Activated CD4-positive, alpha-beta T cell treated with anti-CD3 and anti-CD28 coated beads, Interleukin-2, amount 50 U/mL, for 1 hour (primary cell): Measurements from ENCODE around the gene SLC15A5.

Experiments used
- DNase-seq: peaks from one replicate; pipeline ENCODE4 v3.0.0-alpha.2; 2020

The SLC15A5 gene

GRCh38 chr12:16277585-16277984, at the start of gene SLC15A5:
Gene SLC15A5 (minus strand): TSS chr12:16277685. CDS start chr12:16277685, 0 bp downstream.
- no peak for DNase-seq

GRCh38 chr12:16325426-16325825, 47.9 kb upstream of the SLC15A5 start:
- DNase-seq: no peak

GRCh38 chr12:16324772-16325171, 47.3 kb upstream of the SLC15A5 start:
- no peak for DNase-seq

DNA sequence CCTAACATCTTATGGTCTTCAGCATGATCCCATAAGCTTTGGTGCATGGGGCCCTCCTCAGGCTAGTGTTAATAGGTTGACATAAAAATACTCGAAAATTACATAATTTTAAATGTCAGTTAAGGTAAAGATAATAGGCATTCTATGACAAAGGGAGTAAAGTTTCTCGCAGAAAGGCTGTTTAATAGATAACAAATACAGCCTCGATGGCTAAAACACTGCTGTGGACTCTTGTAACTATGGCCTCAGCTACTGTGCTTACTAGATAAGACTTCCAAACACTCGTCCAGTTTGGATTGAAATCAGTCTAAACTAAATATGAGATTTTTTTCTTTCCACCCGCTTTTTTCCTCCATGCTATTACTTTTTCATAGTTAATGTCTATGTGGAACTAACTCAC, 46.8 kb upstream of the SLC15A5 start:
- no peak for DNase-seq

- DNase-seq: no peak
These were observed 46.2 kb upstream of the SLC15A5 start for GRCh38 chr12:16323638-16324037.

DNA sequence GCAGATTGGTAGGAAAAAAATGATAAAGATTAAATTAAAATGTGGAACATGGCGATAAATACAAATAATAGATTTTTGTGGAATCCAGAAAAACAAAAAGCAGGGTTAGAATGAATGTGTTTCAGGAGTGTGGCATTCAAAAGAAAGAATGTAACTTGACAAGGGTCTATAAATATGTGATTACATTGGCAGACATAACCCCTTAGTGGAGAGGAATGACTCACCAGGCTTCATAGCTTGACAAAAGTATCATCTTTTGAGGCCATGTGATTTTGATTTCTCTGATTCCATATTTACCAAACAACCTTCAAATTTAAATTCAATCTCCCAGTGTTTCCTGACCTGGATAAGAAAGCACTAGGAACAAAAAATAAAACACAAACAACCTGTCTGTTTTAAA, 45.5 kb upstream of the SLC15A5 start:
- no peak for DNase-seq

- no peak for DNase-seq
These were observed 33.4 kb upstream of the SLC15A5 start for GRCh38 chr12:16310934-16311333.

DNA sequence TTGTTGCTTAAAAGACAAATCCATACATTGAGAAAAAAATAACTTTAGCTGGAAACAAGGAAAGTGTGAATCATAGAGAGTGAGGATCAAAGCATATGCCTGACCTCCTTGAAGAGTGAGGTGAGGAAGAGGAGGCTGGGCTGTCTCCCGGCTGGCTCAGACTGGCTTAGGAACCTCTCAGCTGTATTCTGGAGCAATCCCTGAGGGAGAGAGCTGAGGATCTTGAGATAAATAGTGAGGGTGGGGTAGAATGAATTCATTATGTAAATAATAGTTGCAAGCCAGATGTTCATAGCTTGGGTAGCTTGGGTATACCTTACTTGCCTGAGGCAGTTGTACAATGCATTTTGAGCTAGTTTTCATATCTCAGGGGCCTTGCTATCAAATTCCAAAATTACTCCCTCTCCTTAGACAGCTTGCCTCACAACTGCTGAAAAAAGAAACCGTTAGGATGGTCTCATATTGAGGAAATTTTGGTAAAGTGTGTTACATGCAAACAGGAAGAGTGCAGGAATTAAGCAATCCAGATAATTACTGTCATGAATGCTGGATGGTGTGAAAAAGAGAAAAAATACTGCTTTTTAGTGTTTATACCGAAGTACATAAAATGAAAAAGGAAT, 30.5 kb upstream of the SLC15A5 start:
- DNase-seq: no peak

- DNase-seq: no peak
These were observed 26.5 kb upstream of the SLC15A5 start for GRCh38 chr12:16303939-16304338.

DNA sequence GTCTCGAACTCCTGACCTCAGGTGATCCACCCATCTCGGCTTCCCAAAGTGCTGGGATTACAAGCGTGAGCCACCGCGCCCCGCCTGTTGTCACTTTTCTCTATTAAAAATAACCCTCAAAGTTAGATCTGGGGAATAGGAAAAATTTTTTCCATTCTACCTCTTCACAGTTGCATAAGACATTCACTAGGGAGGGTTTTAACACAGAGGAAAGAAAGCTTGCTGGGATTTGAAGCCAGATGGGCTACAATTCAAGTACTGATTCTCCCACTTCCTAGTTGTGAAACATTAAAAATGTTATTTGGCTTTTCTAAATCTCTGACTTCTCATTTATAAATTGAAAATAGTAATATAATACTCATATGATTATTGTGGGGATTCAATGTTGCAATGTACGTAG, 23.3 kb upstream of the SLC15A5 start:
- no peak for DNase-seq

GRCh38 chr12:16300122-16300521, 22.6 kb upstream of the SLC15A5 start:
- no peak for DNase-seq

- no peak for DNase-seq
These were observed 21.9 kb upstream of the SLC15A5 start for GRCh38 chr12:16299403-16299802.

GRCh38 chr12:16297521-16297920, 20.0 kb upstream of the SLC15A5 start:
- DNase-seq: no peak

DNA sequence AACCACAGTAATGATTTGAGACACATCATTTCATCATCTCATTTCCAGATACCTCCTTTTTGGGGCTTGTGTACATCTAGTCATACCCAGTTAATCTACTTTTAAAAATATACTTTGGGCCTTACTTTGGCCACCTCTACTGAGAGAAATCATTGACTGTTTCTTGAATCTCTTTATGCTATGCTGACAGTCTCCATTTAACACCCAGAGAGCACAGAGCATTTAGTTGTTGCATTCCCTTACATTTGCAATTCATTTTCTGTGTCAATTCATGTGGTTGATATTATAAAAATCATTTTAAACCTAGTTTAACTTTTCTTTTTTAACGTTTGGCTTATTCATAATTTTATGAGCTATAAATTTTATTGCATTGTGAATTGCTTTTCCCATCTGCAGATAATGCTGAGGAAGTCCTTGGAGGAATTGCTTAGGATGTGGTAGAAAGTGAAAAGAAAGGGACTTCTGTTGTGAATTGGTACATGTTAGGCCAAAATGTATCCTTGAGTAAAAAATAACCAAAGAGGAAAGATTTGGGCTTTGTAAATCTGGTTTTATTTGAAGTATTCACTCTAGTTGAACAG, 17.0 kb upstream of the SLC15A5 start:
- DNase-seq: no peak

GRCh38 chr12:16291032-16291431, 13.5 kb upstream of the SLC15A5 start:
- no peak for DNase-seq

DNA sequence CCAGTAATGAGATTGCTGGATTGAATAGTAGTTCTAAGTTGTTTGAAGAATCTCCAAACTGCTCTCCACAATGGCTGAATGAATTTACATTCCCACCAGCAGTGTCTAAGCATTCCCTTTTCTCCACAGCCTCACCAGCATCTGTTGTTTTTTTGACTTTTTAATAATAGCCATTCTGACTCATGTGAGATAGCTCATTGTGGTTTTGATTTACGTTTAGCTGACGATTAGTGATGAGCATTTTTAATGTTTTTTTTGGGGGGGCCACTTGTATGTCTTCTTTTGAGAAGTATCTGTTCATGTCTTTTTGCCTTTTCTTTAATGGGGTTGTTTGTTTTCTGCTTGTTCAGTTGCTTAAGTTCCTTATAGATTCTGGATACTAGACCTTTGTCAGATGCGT, 8.1 kb upstream of the SLC15A5 start:
- DNase-seq: no peak

DNA sequence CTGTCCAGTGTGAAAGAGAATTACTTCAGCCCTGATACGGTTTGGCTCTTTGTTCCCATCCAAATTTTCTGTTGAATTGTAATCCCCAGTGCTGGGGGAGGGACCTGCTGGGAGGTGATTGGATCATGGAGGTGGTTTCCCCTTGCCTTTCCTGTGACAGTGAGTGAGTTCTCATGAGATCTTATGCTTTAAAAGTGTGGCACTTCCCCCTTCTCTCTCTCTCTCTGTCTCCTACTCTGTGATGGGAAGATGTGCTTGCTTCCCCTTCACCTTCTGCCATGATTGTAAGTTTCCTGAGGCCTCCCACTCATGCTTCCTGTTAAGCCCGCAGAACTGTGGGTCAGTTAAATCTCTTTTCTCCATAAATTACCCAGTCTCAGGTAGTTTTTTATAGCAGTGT, 5.5 kb upstream of the SLC15A5 start:
- DNase-seq: no peak

DNA sequence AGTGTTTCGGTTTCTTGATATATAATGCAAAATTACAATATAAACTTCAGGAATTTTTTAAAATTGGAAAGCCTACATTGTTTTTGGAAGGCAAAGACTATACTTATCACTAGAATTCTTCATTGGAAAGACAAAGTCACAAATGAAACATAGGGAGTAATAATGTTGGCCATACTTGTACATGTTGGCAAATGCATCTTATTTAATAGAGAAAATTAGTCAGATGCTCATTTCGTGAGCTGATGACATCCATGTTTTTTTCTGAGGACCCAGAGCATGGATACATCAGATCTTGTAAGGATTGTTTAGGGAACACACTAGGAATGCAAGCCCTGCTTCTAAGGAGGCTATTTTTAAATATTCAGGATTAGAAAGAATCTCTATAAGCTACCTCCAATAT, 4.6 kb upstream of the SLC15A5 start:
- no peak for DNase-seq

DNA sequence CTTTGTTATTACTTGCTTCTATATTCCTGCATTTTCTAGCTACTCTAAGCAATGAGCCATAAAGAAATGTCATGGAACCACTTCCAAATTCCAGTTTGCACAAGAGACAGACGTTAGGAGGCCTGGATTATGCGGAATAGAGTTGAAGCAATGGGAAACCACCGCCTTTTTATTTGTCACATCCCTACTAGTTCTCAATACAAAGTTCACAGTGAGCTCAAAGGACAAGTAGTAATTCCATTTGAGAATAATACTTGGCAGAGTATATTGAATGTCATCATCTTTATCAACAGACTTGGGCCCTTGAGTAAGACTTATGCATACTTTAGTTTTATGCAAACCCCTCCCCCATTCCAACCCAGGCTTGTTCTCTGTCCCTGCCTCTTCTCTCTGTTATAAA, 3.7 kb upstream of the SLC15A5 start:
- DNase-seq: no peak

GRCh38 chr12:16272222-16272621, 5.3 kb downstream of the SLC15A5 start:
- no peak for DNase-seq

- no peak for DNase-seq
These were observed 6.4 kb downstream of the SLC15A5 start for GRCh38 chr12:16271062-16271461.

- DNase-seq: no peak
These were observed 7.5 kb downstream of the SLC15A5 start for GRCh38 chr12:16269946-16270345.

- DNase-seq: no peak
These were observed 11.4 kb downstream of the SLC15A5 start for GRCh38 chr12:16266085-16266484.

- no peak for DNase-seq
These were observed 15.5 kb downstream of the SLC15A5 start for GRCh38 chr12:16261944-16262475.

DNA sequence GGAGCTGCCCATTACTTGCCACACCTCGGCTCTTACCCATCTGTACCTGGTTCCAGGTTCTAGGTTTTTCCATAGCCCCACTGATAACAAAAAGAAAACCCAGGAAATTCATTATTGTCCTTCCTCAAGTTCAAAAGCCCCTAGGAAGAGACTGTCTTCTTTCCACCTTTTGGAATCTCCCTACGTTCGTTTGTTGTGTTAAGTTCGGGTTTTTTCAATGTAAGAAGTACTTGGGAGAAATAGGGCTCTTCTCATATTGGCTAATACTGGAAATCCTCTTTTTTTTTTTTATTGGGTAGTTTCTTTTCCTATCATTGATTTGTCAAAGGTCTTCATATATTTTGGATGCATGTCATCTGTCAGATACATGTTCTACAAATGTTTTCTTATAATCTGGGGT, 17.3 kb downstream of the SLC15A5 start:
- DNase-seq: no peak
